Gastroesophageal sphincter (tissue), 4 donors: ENCODE results near the gene B4GALT3. TPM values are rescaled to one million over a fixed set of nuclear protein-coding genes. Genes with fewer than 3 reads are reported as not detected.

Experiments
- ATAC-seq: fragments of 150-250 bp; one replicate; pipeline ENCODE4 v1.9.1; 2016; ENCODE audit warnings: mild to moderate bottlenecking, moderate library complexity
- H3K27ac ChIP-seq, 4 donors: fragments of 200-600 bp; sonication (generic) in 3 of 4; 1 replicate in 3 of 4; 2 replicates in 1 of 4; pipeline ENCODE4 v1.5.1; 2016 to 2019
- H3K27me3 ChIP-seq: fragments of 200-600 bp; sonication (generic); one replicate; pipeline ENCODE4 v1.5.1; 2019
- H3K36me3 ChIP-seq, 2 donors: fragments of 200-600 bp; sonication (generic); one replicate each; pipeline ENCODE4 v1.5.1; 2019; ENCODE audit warnings: control low read depth in 1 of 2
- H3K4me1 ChIP-seq, 3 donors: fragments of 200-600 bp; sonication (generic); 1 replicate in 2 of 3; 2 replicates in 1 of 3; pipeline ENCODE4 v1.5.1; 2016 to 2019; ENCODE audit warnings: control low read depth in 2 of 3
- H3K4me3 ChIP-seq, 2 donors: fragments of 200-600 bp; sonication (generic); one replicate each; pipeline ENCODE4 v1.5.1; 2019; ENCODE audit warnings: mild to moderate bottlenecking in 1 of 2, moderate library complexity in 1 of 2
- H3K9me3 ChIP-seq, 3 donors: fragments of 200-600 bp; sonication (generic); one replicate each; pipeline ENCODE4 v1.5.1; 2017 to 2019; ENCODE audit warnings: control low read depth in 2 of 3
- CTCF ChIP-seq, 4 experiments: fragments of 200-600 bp in 2 of 4; fragments of 450-650 bp in 2 of 4; sonication (generic) in 1 of 4; IDR thresholded peaks; one replicate each; pipeline ENCODE4 v1.5.1; 2017 to 2019; ENCODE audit warnings: antibody characterized with exemption in 4 of 4, mild to moderate bottlenecking in 2 of 4, moderate library complexity in 2 of 4
- EP300 ChIP-seq: sonication (generic); formaldehyde crosslinking; IDR thresholded peaks from one replicate; pipeline ENCODE4 v1.6.1; 2017; ENCODE audit warnings: antibody characterized with exemption, mild to moderate bottlenecking
- POLR2A ChIP-seq, 2 donors: fragments of 450-650 bp; IDR thresholded peaks; one replicate each; pipeline ENCODE4 v1.6.1; 2017; ENCODE audit warnings: antibody characterized with exemption in 2 of 2, mild to moderate bottlenecking in 2 of 2, moderate library complexity in 1 of 2
- POLR2AphosphoS5 ChIP-seq: sonication (generic); formaldehyde crosslinking; IDR thresholded peaks from one replicate; pipeline ENCODE4 v1.6.1; 2017; ENCODE audit warnings: antibody characterized with exemption
- WGBS, 2 donors: methylation state at CpG; one replicate each; pipeline ENCODE4 v1.1.5; 2018; ENCODE audit warnings: low coverage in 1 of 2; 5-methylcytosine and 5-hydroxymethylcytosine counted together
- total RNA-seq, 4 donors: library from RNA; depleted of rRNA; stranded (reverse); fragments of >200 nt; gene quantifications; one replicate each; pipeline ENCODE4 v1.1.0, GENCODE V29; 2016

B4GALT3 gene
- total RNA-seq, 4 donors from 2014 or later, result 14.8 to 26.4 (median 19.5) TPM

GRCh38 chr1:161158316-161159010 lies 18.8 kb downstream of the B4GALT3 start:
- Histone ChIP-seq H3K9me3 (no peaks in the 10 kb centered on the region), H3K36me3 (peaks cover 0 to 49% of the 10 kb centered on the region in 2 donors), H3K27me3 (no peaks in the 10 kb centered on the region), H3K4me3 (peak overlapping the region in 1 of 2 donors; percentile 98), H3K4me1 (peaks cover 7 to 63% (median 30%) of the 10 kb centered on the region in 3 donors), H3K27ac (peak overlapping the region in 3 of 4 donors; percentile 92 to 94 (median 94))
- 67 to 76% methylated on average over 7 to 9 of the region's 9 CpGs for WGBS, 2 donors
- no peak for ATAC-seq
- TF ChIP-seq EP300, result no peak
- TF ChIP-seq POLR2A (IDR thresholded peaks at IDR 0.05), result no peak
- no peak for TF ChIP-seq CTCF (IDR thresholded peaks at IDR 0.05)
- TF ChIP-seq POLR2AphosphoS5, result no peak

GRCh38 chr1:161157867-161158266 lies 19.4 kb downstream of the B4GALT3 start:
- H3K9me3 ChIP-seq, result no peaks in the 10 kb centered on the region
- peaks cover 0 to 43% of the 10 kb centered on the region in 2 donors for H3K36me3 ChIP-seq
- WGBS, 2 donors, result 100% methylated on average over 1 of the region's 1 CpG
- no peak for ATAC-seq
- no peak overlapping the region for H3K27ac ChIP-seq
- peaks cover 7 to 62% (median 30%) of the 10 kb centered on the region in 3 donors for H3K4me1 ChIP-seq
- no peaks in the 10 kb centered on the region for H3K27me3 ChIP-seq
- H3K4me3 ChIP-seq, result no peak overlapping the region
- no peak for TF ChIP-seq CTCF (IDR thresholded peaks at IDR 0.05)
- TF ChIP-seq EP300, result no peak
- TF ChIP-seq POLR2AphosphoS5, result no peak
- TF ChIP-seq POLR2A (IDR thresholded peaks at IDR 0.05), result no peak

- TF ChIP-seq CTCF (IDR thresholded peaks at IDR 0.05) (no peak), EP300 (no peak), POLR2AphosphoS5 (peak; percentile 25), POLR2A (IDR thresholded peaks at IDR 0.05) (no peak)
- peaks cover 0 to 27% (median 11%) of the 10 kb centered on the region in 3 donors for H3K4me1 ChIP-seq
- H3K36me3 ChIP-seq, result peaks cover 0 to 21% of the 10 kb centered on the region in 2 donors
- no peaks in the 10 kb centered on the region for H3K27me3 ChIP-seq
- H3K27ac ChIP-seq, result peak within 1 kb of the TSS; percentile 88 to 92 (median 90)
- peak; percentile 91 for ATAC-seq
- H3K9me3 ChIP-seq, result no peaks in the 10 kb centered on the region
- H3K4me3 ChIP-seq, result peak within 1 kb of the TSS; percentile 69 to 78
- WGBS, 2 donors, result 0 to 2% methylated on average over 21 to 30 of the region's 33 CpGs
These were observed 23.5 kb downstream of the B4GALT3 start, which contains the start of gene UFC1 for GRCh38 chr1:161153682-161154337. Gene UFC1, plus strand, starts transcription at chr1:161153978. Its CDS starts 20 bp downstream, at chr1:161153998.

GRCh38 chr1:161153176-161153575 lies 24.1 kb downstream of the B4GALT3 start:
- no peaks in the 10 kb centered on the region for H3K27me3 ChIP-seq
- TF ChIP-seq EP300 (no peak), POLR2A (IDR thresholded peaks at IDR 0.05) (no peak)
- peak overlapping the region; percentile 88 to 92 (median 90) for H3K27ac ChIP-seq
- no peaks in the 10 kb centered on the region for H3K9me3 ChIP-seq
- H3K4me3 ChIP-seq, result peak overlapping the region; percentile 69 to 78
- WGBS, 2 donors, result 19% methylated on average over 9 of the region's 9 CpGs
- H3K36me3 ChIP-seq, result peaks cover 0 to 16% of the 10 kb centered on the region in 2 donors
- ATAC-seq, result no peak
- peaks cover 0 to 20% (median 8%) of the 10 kb centered on the region in 3 donors for H3K4me1 ChIP-seq

- no peak overlapping the region for H3K4me3 ChIP-seq
- 68 to 77% methylated on average over 3 of the region's 3 CpGs for WGBS, 2 donors
- no peaks in the 10 kb centered on the region for H3K36me3 ChIP-seq
- H3K4me1 ChIP-seq, result no peaks in the 10 kb centered on the region
- no peak for TF ChIP-seq POLR2AphosphoS5
- no peak for TF ChIP-seq POLR2A (IDR thresholded peaks at IDR 0.05)
- TF ChIP-seq CTCF (IDR thresholded peaks at IDR 0.05), result no peak
- TF ChIP-seq EP300, result no peak
- ATAC-seq, result no peak
- H3K27me3 ChIP-seq, result no peaks in the 10 kb centered on the region
- no peak overlapping the region for H3K27ac ChIP-seq
- no peaks in the 10 kb centered on the region for H3K9me3 ChIP-seq
These were observed 31.5 kb downstream of the B4GALT3 start for GRCh38 chr1:161145832-161146231.
